Measurements from ENCODE around the gene DGKG.

The DGKG gene

GRCh38 chr3:186208296-186208989 is 153.6 kb downstream of the DGKG start:
- peaks cover 13% of the 10 kb centered on the region for H3K4me1 Mint-ChIP-seq
- ATAC-seq (no peak), DNase-seq (no peak)
- H3K27me3 Mint-ChIP-seq: peaks cover 9% of the 10 kb centered on the region
- H3K27ac Mint-ChIP-seq: no peak overlapping the region
- H3K4me3 Mint-ChIP-seq: no peak overlapping the region
- H3K9me3 Mint-ChIP-seq: no peaks in the 10 kb centered on the region

- Mint-ChIP-seq H3K4me3 (no peak overlapping the region), H3K4me1 (peaks cover 13% of the 10 kb centered on the region), H3K27ac (no peak overlapping the region), H3K27me3 (peaks cover 9% of the 10 kb centered on the region), H3K9me3 (no peaks in the 10 kb centered on the region)
- DNase-seq: no peak
- peak; percentile 53 for ATAC-seq
Measured at GRCh38 chr3:186207515-186207914, 154.5 kb downstream of the DGKG start.

DNA sequence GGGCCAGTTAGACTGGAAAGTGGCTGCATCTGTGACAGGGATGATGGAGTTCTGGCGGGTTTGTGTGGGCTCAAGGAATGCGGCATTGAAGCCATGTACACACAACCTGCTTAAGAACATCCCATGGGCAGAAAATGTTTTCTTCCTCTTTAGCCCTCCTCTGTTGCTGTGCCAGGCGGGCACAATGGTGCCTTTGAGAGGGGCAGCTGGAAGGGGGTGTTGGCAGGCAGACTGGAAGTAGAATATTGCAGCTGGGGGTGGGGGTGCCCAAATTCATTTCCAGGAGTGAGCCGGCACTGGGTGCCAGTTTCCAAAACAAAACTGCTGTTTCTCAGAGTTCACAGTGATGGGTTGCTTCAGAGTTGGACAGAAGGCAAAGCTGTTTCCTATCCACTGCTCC is 161.3 kb downstream of the DGKG start:
- ATAC-seq (no peak), DNase-seq (no peak)
- H3K4me3 Mint-ChIP-seq: no peak overlapping the region
- no peaks in the 10 kb centered on the region for H3K4me1 Mint-ChIP-seq
- H3K27ac Mint-ChIP-seq: no peak overlapping the region
- no peaks in the 10 kb centered on the region for H3K9me3 Mint-ChIP-seq
- no peaks in the 10 kb centered on the region for H3K27me3 Mint-ChIP-seq

GRCh38 chr3:186198442-186198841 is 163.6 kb downstream of the DGKG start:
- DNase-seq: no peak
- Mint-ChIP-seq H3K27me3 (peaks cover 14% of the 10 kb centered on the region), H3K4me3 (no peak overlapping the region), H3K27ac (no peak overlapping the region), H3K4me1 (peaks cover 8% of the 10 kb centered on the region), H3K9me3 (no peaks in the 10 kb centered on the region)
- ATAC-seq: no peak

GRCh38 chr3:186194451-186194811 is 167.6 kb downstream of the DGKG start:
- H3K4me3 Mint-ChIP-seq: peak overlapping the region in 1 of 2 donors; percentile 59
- DNase-seq: no peak

DNA sequence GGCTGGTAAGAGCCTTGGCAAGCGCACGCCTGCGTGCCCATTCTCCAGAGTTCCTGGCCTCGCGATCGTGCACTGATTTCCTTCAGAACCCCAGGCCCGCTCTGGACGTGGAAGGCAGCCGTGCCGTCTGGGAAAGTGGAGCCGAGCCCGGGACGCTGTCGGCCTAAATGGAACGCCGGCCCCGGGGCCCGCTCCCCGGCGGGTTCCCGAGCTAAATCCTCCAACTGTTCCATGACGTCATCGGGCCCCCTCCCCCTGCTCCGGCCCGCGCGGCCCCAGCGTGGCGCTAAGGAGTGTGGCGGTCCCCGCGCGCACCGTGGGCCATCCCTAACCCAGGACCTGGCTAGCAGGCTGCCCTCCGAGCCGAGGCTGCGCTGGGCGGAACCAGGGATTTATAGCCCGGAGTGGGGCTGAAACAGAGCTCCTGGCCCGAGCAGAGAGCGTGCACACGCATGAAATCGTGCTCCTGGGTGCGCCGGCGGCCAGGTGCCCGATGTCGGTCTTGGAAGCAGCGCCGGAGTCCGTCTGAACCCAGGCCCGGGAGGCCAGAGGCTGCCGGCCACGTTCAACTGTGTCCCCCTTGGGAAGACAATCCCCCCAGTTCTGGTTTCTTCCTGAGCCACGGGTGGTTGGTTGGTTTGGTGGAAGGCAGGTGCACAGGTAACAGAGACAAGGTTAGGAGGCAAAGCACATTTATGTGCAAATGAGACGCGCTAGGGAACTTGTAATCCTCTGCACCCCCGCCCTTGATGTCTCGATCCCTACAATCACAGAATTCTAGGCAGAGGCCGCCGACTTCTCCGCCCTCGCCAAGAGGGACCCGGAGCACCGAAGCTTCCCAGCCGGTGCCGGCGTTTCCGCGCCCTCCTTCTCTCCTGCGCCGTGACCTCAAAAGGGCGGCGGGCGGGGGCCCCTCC is 168.2 kb downstream of the DGKG start:
- Mint-ChIP-seq H3K4me1 (peaks cover 8% of the 10 kb centered on the region), H3K27ac (no peak overlapping the region), H3K9me3 (no peaks in the 10 kb centered on the region), H3K4me3 (peak overlapping the region in 1 of 2 donors; percentile 59), H3K27me3 (peaks cover 48% of the 10 kb centered on the region)
- DNase-seq: no peak
- ATAC-seq: peak; percentile 39

More at GRCh38 chr3:186194451-186194811, 167.6 kb downstream of the DGKG start:
- Mint-ChIP-seq H3K9me3 (no peaks in the 10 kb centered on the region), H3K27ac (no peak overlapping the region), H3K27me3 (peaks cover 48% of the 10 kb centered on the region), H3K4me1 (peaks cover 8% of the 10 kb centered on the region)
- no peak for ATAC-seq

DNA sequence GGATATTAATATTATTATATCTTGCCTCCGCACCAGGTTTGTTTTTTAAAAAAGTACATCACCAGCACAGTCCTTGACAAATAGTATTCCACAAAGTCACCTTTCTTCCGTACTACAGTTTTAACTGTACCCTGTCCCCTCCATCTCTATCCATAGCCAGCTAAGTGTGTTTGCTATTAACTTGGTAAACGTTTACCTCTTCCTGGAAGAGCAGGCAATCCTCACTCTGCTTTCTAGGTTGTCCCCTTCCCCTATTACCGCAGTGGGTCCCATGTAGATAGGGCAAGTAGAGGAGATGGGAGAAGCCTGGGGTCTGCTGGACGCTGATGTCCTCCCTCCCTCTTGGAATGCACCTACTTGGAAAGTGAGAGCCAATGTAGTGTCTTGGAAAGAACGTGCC is 169.2 kb downstream of the DGKG start:
- no peak overlapping the region for H3K4me3 Mint-ChIP-seq
- peaks cover 8% of the 10 kb centered on the region for H3K4me1 Mint-ChIP-seq
- H3K9me3 Mint-ChIP-seq: no peaks in the 10 kb centered on the region
- ATAC-seq: no peak
- peaks cover 48% of the 10 kb centered on the region for H3K27me3 Mint-ChIP-seq
- DNase-seq: no peak
- no peak overlapping the region for H3K27ac Mint-ChIP-seq

GRCh38 chr3:186189492-186189891 is 172.5 kb downstream of the DGKG start:
- no peak overlapping the region for H3K4me3 Mint-ChIP-seq
- peaks cover 19% of the 10 kb centered on the region for H3K4me1 Mint-ChIP-seq
- ATAC-seq (no peak), DNase-seq (no peak)
- no peaks in the 10 kb centered on the region for H3K9me3 Mint-ChIP-seq
- no peak overlapping the region for H3K27ac Mint-ChIP-seq
- peaks cover 44% of the 10 kb centered on the region for H3K27me3 Mint-ChIP-seq

- Mint-ChIP-seq H3K9me3 (no peaks in the 10 kb centered on the region), H3K4me1 (peaks cover 13% of the 10 kb centered on the region), H3K4me3 (no peak overlapping the region), H3K27me3 (peaks cover 26% of the 10 kb centered on the region), H3K27ac (peak overlapping the region in 1 of 2 donors; percentile 20)
- ATAC-seq: no peak
- DNase-seq: no peak
Measured at GRCh38 chr3:186187401-186188275, 174.4 kb downstream of the DGKG start.

DNA sequence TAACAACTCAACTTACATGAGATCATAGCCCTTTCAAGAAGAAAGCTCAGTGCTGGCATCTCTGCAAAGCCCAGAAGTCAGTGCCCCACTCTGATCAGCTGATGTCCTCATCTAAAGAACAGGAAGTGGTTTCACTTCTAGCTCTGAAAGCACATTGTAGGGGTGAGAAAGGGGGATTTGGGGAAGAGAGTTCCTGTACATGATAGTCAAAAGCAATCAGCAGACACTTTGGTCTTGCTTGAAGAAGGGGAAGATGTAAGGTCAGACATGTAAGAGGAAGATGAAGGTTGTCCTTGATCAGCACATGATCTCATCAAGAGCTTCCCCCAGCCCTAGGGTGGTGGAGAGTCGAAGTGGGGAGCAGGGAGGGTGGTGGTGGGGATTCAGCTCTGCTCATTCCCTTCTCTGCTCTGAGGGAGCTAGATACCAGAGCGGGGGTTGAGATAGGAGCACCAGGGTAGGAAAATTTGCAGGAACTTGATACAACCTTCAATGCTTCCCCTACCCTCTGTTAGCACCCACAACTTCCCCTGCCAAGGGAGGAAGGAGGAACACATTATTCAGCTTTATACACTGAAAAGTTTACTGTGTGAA is 176.7 kb downstream of the DGKG start:
- Mint-ChIP-seq H3K9me3 (no peaks in the 10 kb centered on the region), H3K4me3 (peak overlapping the region in 1 of 2 donors; percentile 33), H3K27me3 (peaks cover 2% of the 10 kb centered on the region), H3K4me1 (peaks cover 13% of the 10 kb centered on the region), H3K27ac (peak overlapping the region in 1 of 2 donors; percentile 21)
- ATAC-seq: peak; percentile 88
- peak in 1 of 2 donors; percentile 24 for DNase-seq

DNA sequence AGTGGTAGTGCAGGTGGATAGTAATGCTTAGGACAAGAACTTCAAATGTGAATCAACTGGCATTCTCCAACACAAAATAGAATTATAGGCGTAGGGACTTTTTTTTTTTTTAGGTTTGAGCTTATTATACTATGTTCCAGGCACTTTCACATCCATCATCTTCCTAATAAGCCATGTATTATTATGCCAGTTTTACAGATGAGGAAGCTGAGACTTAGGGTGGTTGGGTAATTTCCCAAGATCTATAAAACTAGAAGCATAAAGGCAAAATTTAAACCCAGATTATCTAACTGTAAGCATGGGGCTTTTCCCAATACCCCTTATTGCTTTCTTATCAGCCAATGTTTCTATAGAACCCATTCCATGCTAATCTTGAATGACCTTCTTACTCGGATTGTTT is 178.0 kb downstream of the DGKG start:
- Mint-ChIP-seq H3K27ac (no peak overlapping the region), H3K9me3 (no peaks in the 10 kb centered on the region), H3K4me3 (no peak overlapping the region), H3K27me3 (no peaks in the 10 kb centered on the region), H3K4me1 (peaks cover 13% of the 10 kb centered on the region)
- DNase-seq (no peak), ATAC-seq (no peak)

DNA sequence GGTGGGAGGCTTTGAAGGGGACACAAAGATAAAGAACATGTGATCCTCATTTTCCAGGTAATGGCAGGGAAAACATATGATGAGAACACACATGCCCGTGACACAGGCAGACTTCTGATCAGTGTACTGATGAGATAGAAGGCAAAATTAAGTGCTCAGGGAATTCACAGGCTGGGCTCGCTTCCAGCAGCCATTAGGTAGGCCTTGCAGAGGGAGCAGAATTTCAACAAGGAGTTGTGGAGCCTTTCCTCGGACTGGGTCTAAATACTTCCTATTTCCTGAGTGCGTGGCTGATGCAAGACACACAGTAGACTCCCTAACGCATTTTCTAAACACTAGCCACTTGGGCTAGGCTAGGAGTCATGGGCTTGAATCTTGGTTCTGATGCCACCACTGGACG is 179.2 kb downstream of the DGKG start:
- ATAC-seq (no peak), DNase-seq (no peak)
- Mint-ChIP-seq H3K27me3 (no peaks in the 10 kb centered on the region), H3K4me1 (peaks cover 13% of the 10 kb centered on the region), H3K4me3 (no peak overlapping the region), H3K27ac (no peak overlapping the region), H3K9me3 (no peaks in the 10 kb centered on the region)

GRCh38 chr3:186181901-186182300 is 180.1 kb downstream of the DGKG start:
- Mint-ChIP-seq H3K4me3 (no peak overlapping the region), H3K27ac (no peak overlapping the region), H3K4me1 (peaks cover 13% of the 10 kb centered on the region), H3K9me3 (no peaks in the 10 kb centered on the region), H3K27me3 (no peaks in the 10 kb centered on the region)
- ATAC-seq (no peak), DNase-seq (no peak)

DNA sequence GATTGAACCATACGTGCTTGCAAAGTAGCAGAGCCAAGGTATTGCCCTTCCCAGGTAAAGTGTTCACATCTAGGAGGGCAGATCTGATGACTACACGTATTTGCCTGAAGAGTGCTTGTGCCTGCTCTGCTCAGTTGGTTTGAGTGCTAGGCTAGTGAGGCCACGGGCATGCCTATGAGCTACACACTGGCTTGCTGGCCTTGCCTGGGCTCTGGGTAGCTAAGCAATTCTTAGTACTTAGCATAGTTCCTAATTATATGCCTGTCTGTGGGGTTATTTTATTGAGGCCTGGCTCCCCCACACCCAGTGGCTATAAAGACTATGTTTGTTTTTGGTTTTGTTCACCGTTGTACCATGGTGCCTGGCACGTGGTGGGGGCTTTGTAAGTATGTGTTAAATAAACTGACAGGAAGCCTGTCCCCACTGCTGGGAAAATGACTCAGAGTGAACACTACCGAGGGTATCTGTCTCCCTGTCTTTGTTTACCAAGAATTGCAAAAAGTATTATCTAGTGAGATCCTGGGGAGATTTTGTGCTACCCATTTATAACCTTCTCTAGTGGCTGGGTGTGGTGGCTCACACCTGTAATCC is 181.0 kb downstream of the DGKG start:
- Mint-ChIP-seq H3K4me1 (peaks cover 13% of the 10 kb centered on the region), H3K27ac (no peak overlapping the region), H3K27me3 (no peaks in the 10 kb centered on the region), H3K9me3 (no peaks in the 10 kb centered on the region), H3K4me3 (no peak overlapping the region)
- DNase-seq (peak in 1 of 2 donors; percentile 35), ATAC-seq (peak; percentile 65)

GRCh38 chr3:186180151-186180550 is 181.9 kb downstream of the DGKG start:
- DNase-seq (no peak), ATAC-seq (no peak)
- Mint-ChIP-seq H3K4me1 (peaks cover 8% of the 10 kb centered on the region), H3K9me3 (no peaks in the 10 kb centered on the region), H3K27me3 (no peaks in the 10 kb centered on the region), H3K27ac (no peak overlapping the region), H3K4me3 (no peak overlapping the region)

Data from stimulated activated naive CD8-positive, alpha-beta T cell treated with anti-CD3 and anti-CD28 coated beads, Interleukin-15, amount 100 ng/mL, for 72 hours (primary cell).